Measurements from ENCODE around the gene TGFBR3. TPM values are rescaled to one million over a fixed set of nuclear protein-coding genes. Genes with fewer than 3 reads are reported as not detected.

Gene TGFBR3
- total RNA-seq, 2 experiments from 2014 or later = 31.5 to 36.6 TPM

- H3K9me3 ChIP-seq (ENCODE audit: control insufficient read depth in 1 of 2, insufficient read depth in 1 of 2, low read length in 2 of 2) = no peaks in the 10 kb centered on the region
- ChIA-PET POLR2A (no interaction called here), CTCF (interaction anchor here (1.2 kb wide), 1 partner anchor 12 kb away, joined by 3 read pairs; no protein-coding TSS in a partner anchor)
- Mint-ChIP-seq H3K27ac (no peak overlapping the region), H3K4me3 (no peak overlapping the region), H3K9me3 (no peaks in the 10 kb centered on the region), H3K27me3 (no peaks in the 10 kb centered on the region), H3K36me3 (ENCODE audit: low read depth) (no peaks in the 10 kb centered on the region), H3K4me1 (ENCODE audit: low read depth) (peaks cover 33% of the 10 kb centered on the region)
- H3K27ac ChIP-seq (ENCODE audit: low read depth in 1 of 2, low read length in 2 of 2) = no peak overlapping the region
- TF ChIP-seq CTCF (IDR thresholded peaks at IDR 0.05) = no peak
- intact Hi-C loops (cut with DNase I, micrococcal nuclease) = no loop called here
- ATAC-seq (ENCODE audit: poor library complexity) (no peak), DNase-seq (no peak)
- peaks cover 11% of the 10 kb centered on the region for H3K4me1 ChIP-seq (ENCODE audit: insufficient read depth, low read length)
- H3K27me3 ChIP-seq (ENCODE audit: control insufficient read depth in 1 of 2, insufficient read depth in 2 of 2, low read length in 2 of 2) = no peaks in the 10 kb centered on the region
- H3K36me3 ChIP-seq (ENCODE audit: insufficient read depth, low read length) = no peaks in the 10 kb centered on the region
- H3K4me3 ChIP-seq (ENCODE audit: low read length) = no peak overlapping the region
These were observed 240.9 kb downstream of the TGFBR3 start for GRCh38 chr1:91645031-91645430.

- H3K27ac Mint-ChIP-seq = no peak overlapping the region
- peaks cover 25% of the 10 kb centered on the region for H3K4me1 Mint-ChIP-seq (ENCODE audit: low read depth)
- no peak overlapping the region for H3K4me3 Mint-ChIP-seq
- H3K27me3 Mint-ChIP-seq = no peaks in the 10 kb centered on the region
- Histone ChIP-seq H3K27ac (ENCODE audit: low read depth in 1 of 2, low read length in 2 of 2) (no peak overlapping the region), H3K36me3 (ENCODE audit: insufficient read depth, low read length) (no peaks in the 10 kb centered on the region), H3K9me3 (ENCODE audit: control insufficient read depth in 1 of 2, insufficient read depth in 1 of 2, low read length in 2 of 2) (no peaks in the 10 kb centered on the region), H3K4me1 (ENCODE audit: insufficient read depth, low read length) (peaks cover 11% of the 10 kb centered on the region), H3K4me3 (ENCODE audit: low read length) (no peak overlapping the region), H3K27me3 (ENCODE audit: control insufficient read depth in 1 of 2, insufficient read depth in 2 of 2, low read length in 2 of 2) (no peaks in the 10 kb centered on the region)
- peaks cover 2% of the 10 kb centered on the region for H3K9me3 Mint-ChIP-seq
- POLR2A ChIA-PET = interaction anchor here (0.6 kb wide), 1 partner anchor 35 kb away, joined by 3 read pairs; no protein-coding TSS in a partner anchor
- ATAC-seq (ENCODE audit: poor library complexity) = no peak
- no peak for DNase-seq
- no peak for TF ChIP-seq CTCF (IDR thresholded peaks at IDR 0.05)
- CTCF ChIA-PET = no interaction called here
- intact Hi-C loops (cut with DNase I, micrococcal nuclease) = no loop called here
- no peaks in the 10 kb centered on the region for H3K36me3 Mint-ChIP-seq (ENCODE audit: low read depth)
These were observed 242.5 kb downstream of the TGFBR3 start for GRCh38 chr1:91643431-91643830.

GRCh38 chr1:91640877-91641526 is 244.9 kb downstream of the TGFBR3 start:
- ChIA-PET CTCF (no interaction called here), POLR2A (no interaction called here)
- H3K4me3 Mint-ChIP-seq = no peak overlapping the region
- H3K27ac ChIP-seq (ENCODE audit: low read depth in 1 of 2, low read length in 2 of 2) = no peak overlapping the region
- H3K4me1 ChIP-seq (ENCODE audit: insufficient read depth, low read length) = peaks cover 2% of the 10 kb centered on the region
- DNase-seq = no peak
- intact Hi-C loops (cut with DNase I, micrococcal nuclease) = no loop called here
- H3K4me1 Mint-ChIP-seq (ENCODE audit: low read depth) = peaks cover 3% of the 10 kb centered on the region
- H3K36me3 Mint-ChIP-seq (ENCODE audit: low read depth) = no peaks in the 10 kb centered on the region
- H3K27me3 ChIP-seq (ENCODE audit: control insufficient read depth in 1 of 2, insufficient read depth in 2 of 2, low read length in 2 of 2) = no peaks in the 10 kb centered on the region
- H3K4me3 ChIP-seq (ENCODE audit: low read length) = no peak overlapping the region
- no peak overlapping the region for H3K27ac Mint-ChIP-seq
- no peaks in the 10 kb centered on the region for H3K36me3 ChIP-seq (ENCODE audit: insufficient read depth, low read length)
- peaks cover 2% of the 10 kb centered on the region for H3K9me3 Mint-ChIP-seq
- TF ChIP-seq CTCF (IDR thresholded peaks at IDR 0.05) = no peak
- H3K27me3 Mint-ChIP-seq = no peaks in the 10 kb centered on the region
- no peak for ATAC-seq (ENCODE audit: poor library complexity)
- H3K9me3 ChIP-seq (ENCODE audit: control insufficient read depth in 1 of 2, insufficient read depth in 1 of 2, low read length in 2 of 2) = no peaks in the 10 kb centered on the region
